ENCODE results near the gene ANXA5. TPM values are rescaled to one million over a fixed set of nuclear protein-coding genes. Genes with fewer than 3 reads are reported as not detected.

ANXA5 gene
- total and polyA plus RNA-seq, 4 donors: 71.0 to 131 (median 87.0) TPM

DNA sequence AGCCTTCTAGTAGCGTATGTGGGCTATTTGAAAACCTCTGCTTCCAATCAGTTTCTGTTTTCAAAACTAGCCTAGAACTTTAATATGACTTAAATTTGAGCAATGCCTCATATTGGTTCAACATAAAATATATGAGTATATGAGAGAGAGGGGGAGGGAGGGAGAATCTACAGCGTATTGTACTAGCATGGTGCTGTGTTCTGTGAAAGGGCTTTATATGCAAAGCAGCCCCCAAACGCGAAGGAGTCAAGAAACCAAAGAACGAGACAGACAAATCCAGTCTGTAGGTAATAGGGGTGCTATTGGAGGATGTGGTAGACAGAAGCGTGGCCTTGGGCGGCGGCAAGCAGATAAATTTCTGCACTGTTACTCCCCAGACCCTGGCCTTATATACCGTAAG is 784 bp upstream of the ANXA5 start:
- H3K9ac ChIP-seq (ENCODE audit: low read depth in 1 of 2, low read length in 2 of 2): peak overlapping the region; percentile 59 to 88
- H3K4me1 ChIP-seq (ENCODE audit: control insufficient read depth in 4 of 4, insufficient read depth in 4 of 4, low read length in 3 of 4): peaks cover 0 to 11% (median 9%) of the 10 kb centered on the region in 4 donors
- DNase-seq (ENCODE audit: low spot score): no peak
- H3K36me3 ChIP-seq (ENCODE audit: control insufficient read depth in 4 of 4, insufficient read depth in 3 of 4, low read depth in 1 of 4, low read length in 3 of 4): no peaks in the 10 kb centered on the region
- TF ChIP-seq, protein P1, sequence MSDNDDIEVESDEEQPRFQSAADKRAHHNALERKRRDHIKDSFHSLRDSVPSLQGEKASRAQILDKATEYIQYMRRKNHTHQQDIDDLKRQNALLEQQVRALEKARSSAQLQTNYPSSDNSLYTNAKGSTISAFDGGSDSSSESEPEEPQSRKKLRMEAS (IDR thresholded peaks at IDR 0.05): no peak
- TF ChIP-seq EGR1 (IDR thresholded peaks at IDR 0.05; ENCODE audit: low read depth in 2 of 2) (no peak), RAD21 (IDR thresholded peaks at IDR 0.05) (no peak), FOXA2 (IDR thresholded peaks at IDR 0.05) (no peak), SP1 (IDR thresholded peaks at IDR 0.05) (no peak), JUND (IDR thresholded peaks at IDR 0.05) (no peak), NR2F2 (IDR thresholded peaks at IDR 0.05) (no peak), RXRA (IDR thresholded peaks at IDR 0.05) (no peak), FOXA1 (IDR thresholded peaks at IDR 0.05) (no peak)
- no peaks in the 10 kb centered on the region for H3K9me3 ChIP-seq (ENCODE audit: control insufficient read depth in 4 of 4, low read length in 3 of 4)
- peak overlapping the region; percentile 87 to 96 for H3K27ac ChIP-seq (ENCODE audit: low read depth in 1 of 2, low read length in 2 of 2)
- H3K27me3 ChIP-seq (ENCODE audit: control insufficient read depth in 4 of 4, insufficient read depth in 4 of 4, low read length in 3 of 4): no peaks in the 10 kb centered on the region
- H3K4me3 ChIP-seq (ENCODE audit: low read depth in 1 of 3, low read length in 3 of 3): peak overlapping the region; percentile 70 to 95 (median 85)
- WGBS: 66% methylated on average over 9 of the region's 9 CpGs

DNA sequence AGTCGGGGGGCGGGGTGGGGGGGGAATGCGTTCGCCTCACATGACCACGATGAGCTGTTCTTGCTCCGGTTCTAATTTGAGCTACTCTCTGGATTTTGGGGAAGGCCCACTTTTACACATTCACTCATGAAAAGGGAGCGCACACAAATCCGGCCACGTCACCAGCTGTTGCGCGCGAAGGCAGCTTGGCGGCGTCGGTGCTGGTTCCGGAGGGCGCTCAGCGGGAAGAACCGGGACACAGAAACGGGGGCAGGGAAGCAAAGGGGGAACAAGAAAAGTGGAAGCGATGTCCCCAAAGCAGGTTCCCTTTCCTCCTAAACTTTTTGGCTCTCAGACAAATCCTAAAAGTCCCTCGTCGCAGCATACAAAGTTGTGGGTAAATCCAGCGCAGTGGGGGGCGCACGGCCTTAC is 605 bp downstream of the ANXA5 start:
- WGBS: 2% methylated on average over 26 of the region's 26 CpGs
- H3K27ac ChIP-seq (ENCODE audit: low read depth in 1 of 2, low read length in 2 of 2): peak overlapping the region; percentile 87 to 96

DNA sequence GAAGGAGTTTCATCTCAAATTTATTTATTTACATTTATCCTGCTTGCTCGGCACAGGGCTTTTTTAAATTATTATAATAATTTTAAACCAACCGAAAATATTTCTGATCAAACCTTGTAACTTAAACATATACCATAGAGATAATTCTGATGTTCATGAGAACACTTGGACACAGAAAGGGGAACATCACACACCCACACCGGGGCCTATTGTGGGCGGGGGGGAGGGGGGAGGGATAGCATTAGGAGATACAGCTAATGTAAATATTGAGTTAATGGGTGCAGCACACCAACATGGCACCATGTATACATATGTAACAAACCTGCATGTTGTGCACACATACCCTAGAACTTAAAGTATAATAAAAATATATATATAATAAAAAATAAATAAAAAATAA is 2.9 kb downstream of the ANXA5 start:
- H3K9me3 ChIP-seq (ENCODE audit: control insufficient read depth in 4 of 4, low read length in 3 of 4): no peaks in the 10 kb centered on the region
- peaks cover 0 to 3% (median 0%) of the 10 kb centered on the region in 4 donors for H3K36me3 ChIP-seq (ENCODE audit: control insufficient read depth in 4 of 4, insufficient read depth in 3 of 4, low read depth in 1 of 4, low read length in 3 of 4)
- H3K27me3 ChIP-seq (ENCODE audit: control insufficient read depth in 4 of 4, insufficient read depth in 4 of 4, low read length in 3 of 4): no peaks in the 10 kb centered on the region
- no peak overlapping the region for H3K27ac ChIP-seq (ENCODE audit: low read depth in 1 of 2, low read length in 2 of 2)
- no peak for TF ChIP-seq JUND (IDR thresholded peaks at IDR 0.05)
- TF ChIP-seq, protein P2, sequence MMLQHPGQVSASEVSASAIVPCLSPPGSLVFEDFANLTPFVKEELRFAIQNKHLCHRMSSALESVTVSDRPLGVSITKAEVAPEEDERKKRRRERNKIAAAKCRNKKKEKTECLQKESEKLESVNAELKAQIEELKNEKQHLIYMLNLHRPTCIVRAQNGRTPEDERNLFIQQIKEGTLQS (IDR thresholded peaks at IDR 0.05): no peak
- TF ChIP-seq, protein P3, sequence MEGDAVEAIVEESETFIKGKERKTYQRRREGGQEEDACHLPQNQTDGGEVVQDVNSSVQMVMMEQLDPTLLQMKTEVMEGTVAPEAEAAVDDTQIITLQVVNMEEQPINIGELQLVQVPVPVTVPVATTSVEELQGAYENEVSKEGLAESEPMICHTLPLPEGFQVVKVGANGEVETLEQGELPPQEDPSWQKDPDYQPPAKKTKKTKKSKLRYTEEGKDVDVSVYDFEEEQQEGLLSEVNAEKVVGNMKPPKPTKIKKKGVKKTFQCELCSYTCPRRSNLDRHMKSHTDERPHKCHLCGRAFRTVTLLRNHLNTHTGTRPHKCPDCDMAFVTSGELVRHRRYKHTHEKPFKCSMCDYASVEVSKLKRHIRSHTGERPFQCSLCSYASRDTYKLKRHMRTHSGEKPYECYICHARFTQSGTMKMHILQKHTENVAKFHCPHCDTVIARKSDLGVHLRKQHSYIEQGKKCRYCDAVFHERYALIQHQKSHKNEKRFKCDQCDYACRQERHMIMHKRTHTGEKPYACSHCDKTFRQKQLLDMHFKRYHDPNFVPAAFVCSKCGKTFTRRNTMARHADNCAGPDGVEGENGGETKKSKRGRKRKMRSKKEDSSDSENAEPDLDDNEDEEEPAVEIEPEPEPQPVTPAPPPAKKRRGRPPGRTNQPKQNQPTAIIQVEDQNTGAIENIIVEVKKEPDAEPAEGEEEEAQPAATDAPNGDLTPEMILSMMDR (IDR thresholded peaks at IDR 0.05; ENCODE audit: low read depth, low read length, missing input control): no peak
- TF ChIP-seq FOXA1 (IDR thresholded peaks at IDR 0.05): no peak
- TF ChIP-seq NR2F2 (IDR thresholded peaks at IDR 0.05): no peak
- no peak for TF ChIP-seq EGR1 (IDR thresholded peaks at IDR 0.05; ENCODE audit: low read depth in 2 of 2)
- no peak for TF ChIP-seq FOXA2 (IDR thresholded peaks at IDR 0.05)
- TF ChIP-seq GABPA (IDR thresholded peaks at IDR 0.05 in 1 of 2, conservative IDR thresholded peaks at IDR 0.05 in 1 of 2): no peak
- no peak for TF ChIP-seq YY1 (IDR thresholded peaks at IDR 0.05)
- no peak for TF ChIP-seq TAF1 (conservative IDR thresholded peaks at IDR 0.05)
- TF ChIP-seq SP1 (IDR thresholded peaks at IDR 0.05): no peak
- no peak overlapping the region for H3K9ac ChIP-seq (ENCODE audit: low read depth in 1 of 2, low read length in 2 of 2)
- 76% methylated on average over 4 of the region's 4 CpGs for WGBS
- no peak overlapping the region for H3K4me3 ChIP-seq (ENCODE audit: low read depth in 1 of 3, low read length in 3 of 3)
- DNase-seq (ENCODE audit: low spot score): no peak
- H3K4me1 ChIP-seq (ENCODE audit: control insufficient read depth in 4 of 4, insufficient read depth in 4 of 4, low read length in 3 of 4): peaks cover 2 to 19% (median 14%) of the 10 kb centered on the region in 4 donors

More for the DNA sequence above, 605 bp downstream of the ANXA5 start:
- Histone ChIP-seq H3K9ac (ENCODE audit: low read depth in 1 of 2, low read length in 2 of 2) (peak overlapping the region; percentile 77 to 81), H3K4me1 (ENCODE audit: control insufficient read depth in 4 of 4, insufficient read depth in 4 of 4, low read length in 3 of 4) (peaks cover 0 to 15% (median 11%) of the 10 kb centered on the region in 4 donors), H3K27me3 (ENCODE audit: control insufficient read depth in 4 of 4, insufficient read depth in 4 of 4, low read length in 3 of 4) (no peaks in the 10 kb centered on the region), H3K9me3 (ENCODE audit: control insufficient read depth in 4 of 4, low read length in 3 of 4) (no peaks in the 10 kb centered on the region), H3K4me3 (ENCODE audit: low read depth in 1 of 3, low read length in 3 of 3) (peak overlapping the region; percentile 79 to 97 (median 95)), H3K36me3 (ENCODE audit: control insufficient read depth in 4 of 4, insufficient read depth in 3 of 4, low read depth in 1 of 4, low read length in 3 of 4) (no peaks in the 10 kb centered on the region)
- TF ChIP-seq HNF4A (conservative IDR thresholded peaks at IDR 0.05) (no peak), TAF1 (conservative IDR thresholded peaks at IDR 0.05) (peak; percentile 16), GABPA (IDR thresholded peaks at IDR 0.05 in 1 of 2, conservative IDR thresholded peaks at IDR 0.05 in 1 of 2) (no peak), RAD21 (IDR thresholded peaks at IDR 0.05) (peak in 1 of 2 donors; percentile 15), YY1 (IDR thresholded peaks at IDR 0.05) (peak; percentile 50), SP1 (IDR thresholded peaks at IDR 0.05) (no peak), FOXA2 (IDR thresholded peaks at IDR 0.05) (no peak)
- peak; percentile 50 for DNase-seq (ENCODE audit: low spot score)
